ENCODE data around the gene LRRC51. TPM values are rescaled to one million over a fixed set of nuclear protein-coding genes. Genes with fewer than 3 reads are reported as not detected.

LRRC51 gene
- total RNA-seq, 2 experiments from 2014 or later = 0.87 to 1.1 TPM

- no peak overlapping the region for H3K4me3 ChIP-seq (ENCODE audit: low read length)
- ATAC-seq (ENCODE audit: poor library complexity) = no peak
- Mint-ChIP-seq H3K9me3 (no peaks in the 10 kb centered on the region), H3K36me3 (ENCODE audit: low read depth) (peaks cover 12% of the 10 kb centered on the region), H3K4me3 (peak overlapping the region; percentile 61), H3K27me3 (no peaks in the 10 kb centered on the region), H3K4me1 (ENCODE audit: low read depth) (peaks cover 46% of the 10 kb centered on the region), H3K27ac (peak overlapping the region; percentile 92)
- intact Hi-C loops (cut with DNase I, micrococcal nuclease) = no loop called here
- CTCF ChIA-PET = interaction anchor here (1.3 to 2.5 kb wide), 3 partner anchors 12 to 53 kb away, joined by 4 to 9 read pairs (median 4); no protein-coding TSS in a partner anchor
- H3K36me3 ChIP-seq (ENCODE audit: insufficient read depth, low read length) = peaks cover 3% of the 10 kb centered on the region
- DNase-seq = no peak
- TF ChIP-seq CTCF (IDR thresholded peaks at IDR 0.05) = no peak
- peaks cover 34% of the 10 kb centered on the region for H3K4me1 ChIP-seq (ENCODE audit: insufficient read depth, low read length)
- H3K27ac ChIP-seq (ENCODE audit: low read depth in 1 of 2, low read length in 2 of 2) = no peak overlapping the region
- no peaks in the 10 kb centered on the region for H3K27me3 ChIP-seq (ENCODE audit: control insufficient read depth in 1 of 2, insufficient read depth in 2 of 2, low read length in 2 of 2)
- POLR2A ChIA-PET = interaction anchor here (1.2 to 2.9 kb wide), 3 partner anchors 34 to 53 kb away, joined by 4 to 31 read pairs (median 6); partner anchors contain the start of gene ANAPC15
- no peaks in the 10 kb centered on the region for H3K9me3 ChIP-seq (ENCODE audit: control insufficient read depth in 1 of 2, insufficient read depth in 1 of 2, low read length in 2 of 2)
Measured at GRCh38 chr11:72078477-72078876, 2.2 kb upstream of the LRRC51 start.

DNA sequence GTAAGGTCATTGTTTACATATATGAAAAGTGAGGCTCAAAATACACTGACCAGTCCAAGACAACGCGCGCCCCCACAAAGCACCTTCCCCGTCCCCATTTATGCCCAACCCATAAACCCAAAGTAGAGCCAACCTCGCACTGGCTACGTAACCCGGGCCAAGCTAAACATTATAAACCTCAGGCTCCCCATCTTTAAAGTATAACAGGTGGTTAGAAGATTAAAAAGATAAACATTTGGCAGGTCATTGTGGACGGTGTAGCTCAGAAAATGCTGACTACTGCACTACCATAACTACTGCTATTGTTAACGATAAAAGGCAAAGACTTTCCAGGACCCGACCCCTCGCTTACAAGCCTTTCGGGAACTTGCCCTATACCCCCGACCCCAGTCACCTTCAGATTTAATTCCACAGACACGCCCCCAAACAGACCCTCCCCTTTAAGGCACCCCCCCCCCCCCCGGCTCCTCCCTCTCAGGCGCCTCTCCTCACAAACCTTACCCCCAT is 778 bp upstream of the LRRC51 start:
- H3K4me1 Mint-ChIP-seq (ENCODE audit: low read depth) = peaks cover 46% of the 10 kb centered on the region
- no peaks in the 10 kb centered on the region for H3K9me3 ChIP-seq (ENCODE audit: control insufficient read depth in 1 of 2, insufficient read depth in 1 of 2, low read length in 2 of 2)
- peak overlapping the region; percentile 73 for H3K4me3 ChIP-seq (ENCODE audit: low read length)
- peaks cover 34% of the 10 kb centered on the region for H3K4me1 ChIP-seq (ENCODE audit: insufficient read depth, low read length)
- no peaks in the 10 kb centered on the region for H3K27me3 ChIP-seq (ENCODE audit: control insufficient read depth in 1 of 2, insufficient read depth in 2 of 2, low read length in 2 of 2)
- H3K27ac Mint-ChIP-seq = peak overlapping the region; percentile 92
- H3K27ac ChIP-seq (ENCODE audit: low read depth in 1 of 2, low read length in 2 of 2) = peak overlapping the region; percentile 82 to 93
- ChIA-PET POLR2A (interaction anchor here (0.6 to 2.9 kb wide), 7 partner anchors 11 to 149 kb away, joined by 3 to 31 read pairs (median 3); no protein-coding TSS in a partner anchor), CTCF (interaction anchor here (1.2 to 2.5 kb wide), 3 partner anchors 11 to 55 kb away, joined by 3 to 9 read pairs (median 4); no protein-coding TSS in a partner anchor)
- H3K36me3 Mint-ChIP-seq (ENCODE audit: low read depth) = peaks cover 12% of the 10 kb centered on the region
- H3K9me3 Mint-ChIP-seq = no peaks in the 10 kb centered on the region
- intact Hi-C loops (cut with DNase I, micrococcal nuclease) = loop anchor here (1.0 to 2.0 kb wide), 5 partner anchors 23 to 143 kb away; partner anchors contain the start of genes ANAPC15 (in 2 of the 2) and LAMTOR1 (in 1 of the 2)
- peaks cover 3% of the 10 kb centered on the region for H3K36me3 ChIP-seq (ENCODE audit: insufficient read depth, low read length)
- DNase-seq (peak in 4 of 14 experiments; percentile 19 to 73 (median 48)), ATAC-seq (ENCODE audit: poor library complexity) (peak; percentile 21)
- H3K4me3 Mint-ChIP-seq = peak overlapping the region; percentile 95
- TF ChIP-seq CTCF (IDR thresholded peaks at IDR 0.05) = no peak
- H3K27me3 Mint-ChIP-seq = no peaks in the 10 kb centered on the region

- intact Hi-C loops (cut with DNase I, micrococcal nuclease) = loop anchor here in 1 of 2 experiments (2.0 kb wide), 1 partner anchor 32 kb away; the partner anchor contains the start of gene ANAPC15
- no peaks in the 10 kb centered on the region for H3K9me3 ChIP-seq (ENCODE audit: control insufficient read depth in 1 of 2, insufficient read depth in 1 of 2, low read length in 2 of 2)
- Mint-ChIP-seq H3K36me3 (ENCODE audit: low read depth) (peaks cover 7% of the 10 kb centered on the region), H3K27ac (peak overlapping the region; percentile 92), H3K9me3 (no peaks in the 10 kb centered on the region), H3K4me1 (ENCODE audit: low read depth) (peaks cover 37% of the 10 kb centered on the region), H3K4me3 (peak overlapping the region; percentile 95), H3K27me3 (no peaks in the 10 kb centered on the region)
- CTCF ChIA-PET = interaction anchor here (1.4 to 2.5 kb wide), 3 partner anchors 10 to 56 kb away, joined by 5 to 18 read pairs (median 12); no protein-coding TSS in a partner anchor
- peaks cover 31% of the 10 kb centered on the region for H3K4me1 ChIP-seq (ENCODE audit: insufficient read depth, low read length)
- no peaks in the 10 kb centered on the region for H3K27me3 ChIP-seq (ENCODE audit: control insufficient read depth in 1 of 2, insufficient read depth in 2 of 2, low read length in 2 of 2)
- peak overlapping the region; percentile 82 to 93 for H3K27ac ChIP-seq (ENCODE audit: low read depth in 1 of 2, low read length in 2 of 2)
- peaks cover 6% of the 10 kb centered on the region for H3K36me3 ChIP-seq (ENCODE audit: insufficient read depth, low read length)
- POLR2A ChIA-PET = interaction anchor here (1.1 to 2.5 kb wide), 3 partner anchors 31 to 142 kb away, joined by 3 to 44 read pairs (median 3); partner anchors contain the start of gene ANAPC15
- DNase-seq (no peak), ATAC-seq (ENCODE audit: poor library complexity) (no peak)
- no peak for TF ChIP-seq CTCF (IDR thresholded peaks at IDR 0.05)
- peak overlapping the region; percentile 73 for H3K4me3 ChIP-seq (ENCODE audit: low read length)
Measured at GRCh38 chr11:72081184-72081644, 564 bp downstream of the LRRC51 start.

Data from CD4-positive, alpha-beta T cell (primary cell).